NT2/D1 (cell line): ENCODE measurements around the gene XYLT1.

Experiments used
- SUZ12 ChIP-seq: IDR thresholded peaks from 2 replicates; pipeline ENCODE4 v1.6.1; 2011; ENCODE audit not compliant: insufficient read length, insufficient read depth; ENCODE audit errors: extremely low read depth
- ZNF274 ChIP-seq: IDR thresholded peaks from 2 replicates; pipeline ENCODE4 v1.6.1; 2011; ENCODE audit warnings: mild to moderate bottlenecking, low read depth, low read length

DNA sequence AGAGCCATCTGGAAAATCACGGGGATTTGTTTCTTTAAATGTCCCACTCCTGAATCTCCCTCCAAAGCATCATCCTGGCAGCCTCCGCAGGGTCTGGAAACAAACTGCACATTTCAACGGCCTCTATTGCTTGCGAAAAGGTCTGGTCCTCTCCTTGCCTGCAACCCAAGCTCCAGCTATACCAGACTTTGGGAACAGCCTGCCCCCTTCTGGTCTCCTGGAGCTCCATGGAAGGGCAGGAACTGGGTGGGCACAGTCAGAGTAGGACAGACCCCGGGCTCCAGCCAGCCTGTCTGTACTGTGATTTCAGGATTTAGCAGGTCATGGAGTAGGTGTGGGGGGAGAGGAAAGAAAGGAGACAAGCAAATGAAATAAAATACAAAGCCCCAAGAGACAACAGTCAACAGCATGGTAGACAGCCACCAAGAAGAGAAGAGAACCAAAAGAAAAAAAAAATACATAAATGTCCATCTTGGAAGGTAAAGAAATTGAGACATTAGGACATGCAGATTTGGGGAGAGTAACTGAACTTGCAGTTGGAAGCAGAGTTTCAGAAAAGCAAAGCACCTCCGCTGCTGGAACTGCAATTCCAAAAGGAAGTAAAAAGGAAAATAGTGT lies 2.7 kb downstream of the XYLT1 start:
- TF ChIP-seq SUZ12, result no peak
- TF ChIP-seq ZNF274, result no peak
